Upper lobe of left lung (tissue), 4 donors: ENCODE measurements around the gene KDF1.

Source experiments
- POLR2AphosphoS5 ChIP-seq, 2 donors: sonication (generic); formaldehyde crosslinking; IDR thresholded peaks; one replicate each; pipeline ENCODE4 v1.5.1; 2017; ENCODE audit warnings: antibody characterized with exemption in 2 of 2
- TF ChIP-seq, protein P1 (sequence below), 6 experiments: fragments of 450-650 bp in 4 of 6; fragments of 200-600 bp in 2 of 6; sonication (generic) in 2 of 6; IDR thresholded peaks; one replicate each; pipeline ENCODE4 v1.5.1; 2016 to 2019; ENCODE audit warnings: antibody characterized with exemption in 6 of 6

DNA sequence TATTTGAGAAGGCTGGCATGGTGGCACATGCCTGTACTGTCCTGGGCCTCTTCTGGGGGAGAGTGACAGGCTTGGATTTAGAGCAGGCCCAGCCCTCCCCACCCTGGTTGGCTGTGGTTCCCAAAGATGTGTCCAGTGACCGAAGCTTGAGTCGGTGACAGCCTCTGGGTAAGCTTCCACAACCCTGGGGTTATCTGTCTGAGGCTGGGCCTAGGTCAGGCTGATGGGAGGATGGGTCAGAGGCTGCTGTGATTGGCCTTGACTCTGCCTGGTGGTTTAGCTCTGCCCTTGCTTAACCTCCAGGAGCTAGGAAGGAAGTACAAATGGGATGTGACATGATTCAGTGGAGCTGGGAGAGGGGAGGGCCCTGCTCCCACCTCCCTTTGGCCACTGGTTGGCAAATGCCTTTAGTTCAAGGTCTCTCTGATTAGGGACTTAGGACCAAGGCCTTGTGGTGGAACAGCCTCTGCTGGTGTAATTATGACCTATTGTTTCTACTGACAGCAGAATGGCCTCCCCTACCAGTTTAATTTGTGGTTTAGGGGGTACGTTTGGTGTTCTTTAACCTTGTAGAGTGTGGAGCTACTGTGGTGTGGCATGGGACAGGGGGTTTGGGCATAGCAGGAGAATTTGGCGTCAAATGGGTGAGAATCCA, 22.1 kb downstream of the KDF1 start:
- TF ChIP-seq, protein P1, sequence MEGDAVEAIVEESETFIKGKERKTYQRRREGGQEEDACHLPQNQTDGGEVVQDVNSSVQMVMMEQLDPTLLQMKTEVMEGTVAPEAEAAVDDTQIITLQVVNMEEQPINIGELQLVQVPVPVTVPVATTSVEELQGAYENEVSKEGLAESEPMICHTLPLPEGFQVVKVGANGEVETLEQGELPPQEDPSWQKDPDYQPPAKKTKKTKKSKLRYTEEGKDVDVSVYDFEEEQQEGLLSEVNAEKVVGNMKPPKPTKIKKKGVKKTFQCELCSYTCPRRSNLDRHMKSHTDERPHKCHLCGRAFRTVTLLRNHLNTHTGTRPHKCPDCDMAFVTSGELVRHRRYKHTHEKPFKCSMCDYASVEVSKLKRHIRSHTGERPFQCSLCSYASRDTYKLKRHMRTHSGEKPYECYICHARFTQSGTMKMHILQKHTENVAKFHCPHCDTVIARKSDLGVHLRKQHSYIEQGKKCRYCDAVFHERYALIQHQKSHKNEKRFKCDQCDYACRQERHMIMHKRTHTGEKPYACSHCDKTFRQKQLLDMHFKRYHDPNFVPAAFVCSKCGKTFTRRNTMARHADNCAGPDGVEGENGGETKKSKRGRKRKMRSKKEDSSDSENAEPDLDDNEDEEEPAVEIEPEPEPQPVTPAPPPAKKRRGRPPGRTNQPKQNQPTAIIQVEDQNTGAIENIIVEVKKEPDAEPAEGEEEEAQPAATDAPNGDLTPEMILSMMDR (IDR thresholded peaks at IDR 0.05): no peak
- no peak for TF ChIP-seq POLR2AphosphoS5 (IDR thresholded peaks at IDR 0.05)
